IMR-90 (cell line): ENCODE measurements around the gene OPN4. TPM values are rescaled to one million over a fixed set of nuclear protein-coding genes. Genes with fewer than 3 reads are reported as not detected.

Source experiments
- ATAC-seq: fragments of 200-7000 bp; cut with Tn5 transposase; 2 replicates; pipeline ENCODE4 v1.9.1; 2020; ENCODE audit warnings: low read depth, mild to moderate bottlenecking, moderate library complexity
- BruUV-seq: library from RNA; stranded (reverse); fragments of 400-500 nt; replicated peaks from 2 replicates; lab custom pipeline; 2021; lab: Mats Ljungman, UMichigan
- CTCF ChIA-PET: fragments of 300-600 bp; formaldehyde crosslinking; extraction: SDS; loops from one replicate; lab custom pipeline; 2021; ENCODE audit warnings: antibody characterized with exemption; lab: Yijun Ruan, JAX
- POLR2A ChIA-PET: fragments of 300-600 bp; sonication (Branson Sonifier 250); formaldehyde crosslinking; loops from one replicate; lab custom pipeline; 2022; ENCODE audit warnings: antibody characterized with exemption; ENCODE audit not compliant: unreplicated experiment; lab: Charles Lee
- DNase-seq: peaks from one replicate; pipeline ENCODE4 v3.0.0; 2013
- H2AFZ ChIP-seq: replicated peaks from 2 replicates; pipeline ENCODE3; 2013; ENCODE audit warnings: low read length, mild to moderate bottlenecking; ENCODE audit not compliant: poor library complexity
- H2AK5ac ChIP-seq: 2 replicates; pipeline ENCODE4 v1.6.1; 2013; ENCODE audit warnings: low read depth, low read length, inconsistent platforms
- H2AK9ac ChIP-seq: replicated peaks from 2 replicates; pipeline ENCODE3; 2013; ENCODE audit warnings: mild to moderate bottlenecking, low read depth, low read length, moderate library complexity; ENCODE audit not compliant: poor library complexity
- H2BK120ac ChIP-seq: 2 replicates; pipeline ENCODE4 v1.6.1; 2013; ENCODE audit warnings: low read depth, low read length, inconsistent platforms
- H2BK15ac ChIP-seq: 3 replicates; pipeline ENCODE4 v1.6.1; 2013; ENCODE audit warnings: low read depth, low read length, inconsistent platforms
- H2BK20ac ChIP-seq: 2 replicates; pipeline ENCODE4 v1.6.1; 2013; ENCODE audit warnings: low read depth, mild to moderate bottlenecking, inconsistent platforms, low read length, moderate library complexity
- H2BK5ac ChIP-seq: 2 replicates; pipeline ENCODE4 v1.6.1; 2013; ENCODE audit warnings: mild to moderate bottlenecking, low read depth, low read length, inconsistent platforms; ENCODE audit not compliant: poor library complexity, severe bottlenecking
- H3K14ac ChIP-seq: replicated peaks from 2 replicates; pipeline ENCODE4 v1.6.1; 2013; ENCODE audit warnings: low read depth, low read length, inconsistent platforms
- H3K18ac ChIP-seq: 2 replicates; pipeline ENCODE4 v1.6.1; 2013; ENCODE audit warnings: low read depth, low read length, control low read depth
- H3K23ac ChIP-seq: 2 replicates; pipeline ENCODE4 v1.6.1; 2013; ENCODE audit warnings: low read depth, low read length, inconsistent platforms
- H3K27ac ChIP-seq: 2 replicates; pipeline ENCODE4 v1.5.1; 2013; ENCODE audit warnings: mild to moderate bottlenecking, control low read depth, low read length; ENCODE audit not compliant: insufficient read depth
- H3K27me3 ChIP-seq: 2 replicates; pipeline ENCODE4 v1.6.1; 2013; ENCODE audit warnings: low read length; ENCODE audit not compliant: control insufficient read depth, insufficient read depth
- H3K36me3 ChIP-seq: 2 replicates; pipeline ENCODE4 v1.6.1; 2013; ENCODE audit warnings: low read length, mixed read lengths; ENCODE audit not compliant: control insufficient read depth, insufficient read depth
- H3K4ac ChIP-seq: 2 replicates; pipeline ENCODE4 v1.6.1; 2013; ENCODE audit warnings: low read depth, low read length, inconsistent platforms
- H3K4me1 ChIP-seq: 2 replicates; pipeline ENCODE4 v1.6.1; 2013; ENCODE audit warnings: low read length, mixed read lengths; ENCODE audit not compliant: control insufficient read depth, insufficient read depth
- H3K4me2 ChIP-seq: 2 replicates; pipeline ENCODE4 v1.6.1; 2013; ENCODE audit warnings: low read depth, mild to moderate bottlenecking, control low read depth, low read length, moderate library complexity
- H3K4me3 ChIP-seq: 2 replicates; pipeline ENCODE4 v1.5.1; 2013; ENCODE audit warnings: low read depth, mild to moderate bottlenecking, control low read depth, low read length, moderate library complexity; ENCODE audit not compliant: insufficient read depth
- H3K56ac ChIP-seq: 2 replicates; pipeline ENCODE4 v1.6.1; 2013; ENCODE audit warnings: low read length, inconsistent platforms; ENCODE audit not compliant: insufficient read depth; ENCODE audit errors: extremely low read depth
- H3K79me1 ChIP-seq, 2 experiments: 2 replicates each; pipeline ENCODE4 v1.6.1; 2013; ENCODE audit warnings: low read length in 2 of 2, inconsistent platforms in 1 of 2, low read depth in 1 of 2
- H3K9ac ChIP-seq: 2 replicates; pipeline ENCODE4 v1.6.1; 2013; ENCODE audit warnings: low read depth, low read length, control low read depth
- H3K9me1 ChIP-seq: 2 replicates; pipeline ENCODE4 v1.6.1; 2013; ENCODE audit warnings: low read length, inconsistent platforms; ENCODE audit not compliant: insufficient read depth
- H3K9me3 ChIP-seq: 2 replicates; pipeline ENCODE4 v1.6.1; 2013; ENCODE audit warnings: low read length; ENCODE audit not compliant: control insufficient read depth, insufficient read depth
- H4K20me1 ChIP-seq: 2 replicates; pipeline ENCODE4 v1.6.1; 2013; ENCODE audit warnings: low read length, inconsistent platforms; ENCODE audit not compliant: insufficient read depth
- H4K5ac ChIP-seq: 2 replicates; pipeline ENCODE4 v1.6.1; 2013; ENCODE audit warnings: mild to moderate bottlenecking, low read depth, low read length, control low read depth
- H4K8ac ChIP-seq, 2 experiments: 2 replicates each; pipeline ENCODE4 v1.6.1; 2013; ENCODE audit warnings: low read depth in 2 of 2, low read length in 2 of 2, control low read depth in 1 of 2, inconsistent platforms in 1 of 2
- H4K91ac ChIP-seq: 2 replicates; pipeline ENCODE4 v1.6.1; 2013; ENCODE audit warnings: low read depth, low read length, inconsistent platforms; ENCODE audit not compliant: insufficient read depth
- BHLHE40 ChIP-seq: fragments of 150-350 bp; IDR thresholded peaks from 2 replicates; pipeline ENCODE4 v1.6.1; 2016; ENCODE audit warnings: mild to moderate bottlenecking, low read depth, low read length
- CHD1 ChIP-seq: IDR thresholded peaks from 2 replicates; pipeline ENCODE4 v1.6.1; 2012; ENCODE audit warnings: low read depth, low read length, improper control_type of control experiment
- CTCF ChIP-seq: conservative IDR thresholded peaks from 2 replicates; pipeline ENCODE4 v1.5.1; 2012; ENCODE audit warnings: mild to moderate bottlenecking, low read depth, low read length, improper control_type of control experiment
- FOS ChIP-seq: fragments of 150-350 bp; IDR thresholded peaks from 2 replicates; pipeline ENCODE4 v1.6.1; 2016; ENCODE audit warnings: low read depth, low read length
- MXI1 ChIP-seq: IDR thresholded peaks from 2 replicates; pipeline ENCODE4 v1.6.1; 2012; ENCODE audit warnings: low read depth, mild to moderate bottlenecking, low read length, moderate library complexity, borderline replicate concordance
- NFE2L2 ChIP-seq: fragments of 150-350 bp; IDR thresholded peaks from 2 replicates; pipeline ENCODE4 v1.6.1; 2016; ENCODE audit warnings: low read depth, mild to moderate bottlenecking, low read length
- RAD21 ChIP-seq: IDR thresholded peaks from 2 replicates; pipeline ENCODE4 v1.6.1; 2012; ENCODE audit warnings: low read length, improper control_type of control experiment
- RFX5 ChIP-seq: IDR thresholded peaks from 2 replicates; pipeline ENCODE4 v1.8.0; 2012; ENCODE audit warnings: low read depth, mild to moderate bottlenecking, low read length, moderate library complexity
- USF2 ChIP-seq: fragments of 150-350 bp; IDR thresholded peaks from 2 replicates; pipeline ENCODE4 v1.6.1; 2017; ENCODE audit warnings: mild to moderate bottlenecking, antibody characterized with exemption, low read length, low read depth
- WGBS, 2 experiments: methylation state at CpG; one replicate each; pipeline versions ENCODE4 v1.1.5 to v1.1.7; 2013; ENCODE audit warnings: missing lambda C conversion rate in 2 of 2; ENCODE audit not compliant: insufficient read length in 1 of 2; ENCODE audit errors: extremely low coverage in 2 of 2; 5-methylcytosine and 5-hydroxymethylcytosine counted together
- dilution Hi-C: fragments of 300-500 bp; cut with HindIII; formaldehyde crosslinking; loops from one replicate; pipeline ENCODE4 v1.14.3; 2018; ENCODE audit warnings: low sequenced_read_pairs; ENCODE audit not compliant: unreplicated experiment
- in situ Hi-C: fragments of 300-500 bp; cut with MboI; formaldehyde crosslinking; loops from 3 replicates; pipeline ENCODE4 v1.14.3; 2019; ENCODE audit warnings: low sequenced_read_pairs, inconsistent platforms, mixed read lengths
- intact Hi-C: fragments of 100-400 bp; cut with micrococcal nuclease; formaldehyde crosslinking; loops from 2 replicates; pipeline ENCODE4 v1.10.0; 2022
- polyA plus RNA-seq, 3 experiments: library from polyadenylated mRNA; depleted of rRNA; stranded (reverse); fragments of >200 nt; gene quantifications; 2 replicates each; pipeline ENCODE4 v1.2.3, GENCODE V29; 2012; ENCODE audit warnings: low replicate concordance in 1 of 3
- total RNA-seq: library from RNA; depleted of rRNA; stranded (reverse); fragments of >200 nt; gene quantifications from 2 replicates; pipeline ENCODE4 v1.2.3, GENCODE V29; 2012

The OPN4 gene
- total and polyA plus RNA-seq, 2 of the 4 experiments (the other 2 are of a cell fraction) = 0.03 TPM; not detected in 1

GRCh38 chr10:86642499-86642898 lies 11.8 kb upstream of the OPN4 start:
- H3K9ac ChIP-seq = no peak overlapping the region
- dilution Hi-C loops (no loop called here), in situ Hi-C loops (no loop called here), intact Hi-C loops (loop anchor here (1.0 kb wide), 1 partner anchor 42 kb away; no protein-coding TSS in a partner anchor)
- no peaks in the 10 kb centered on the region for H3K36me3 ChIP-seq
- no peak overlapping the region for H4K8ac ChIP-seq
- H3K4me1 ChIP-seq = peaks cover 6% of the 10 kb centered on the region
- no peak overlapping the region for H2AK9ac ChIP-seq
- H4K91ac ChIP-seq = no peak overlapping the region
- no peak overlapping the region for H2AK5ac ChIP-seq
- ATAC-seq (peak; percentile 87), DNase-seq (peak; percentile 64)
- BruUV-seq = no TSS peak
- H4K20me1 ChIP-seq = no peaks in the 10 kb centered on the region
- H3K9me1 ChIP-seq = no peaks in the 10 kb centered on the region
- H2BK15ac ChIP-seq = no peak overlapping the region
- H3K79me1 ChIP-seq = no peaks in the 10 kb centered on the region
- no peaks in the 10 kb centered on the region for H3K27me3 ChIP-seq
- ChIA-PET CTCF (interaction anchor here (0.6 to 0.8 kb wide), 3 partner anchors 11 to 420 kb away, joined by 3 to 5 read pairs (median 3); no protein-coding TSS in a partner anchor), POLR2A (interaction anchor here (0.6 kb wide), 1 partner anchor 162 kb away, joined by 5 read pairs; no protein-coding TSS in a partner anchor)
- TF ChIP-seq CHD1 (no peak), BHLHE40 (no peak), RFX5 (no peak), FOS (0 out of 2 replicates have a peak, but pooled peaks have one; percentile 8), MXI1 (no peak), USF2 (no peak), NFE2L2 (no peak), RAD21 (peak; percentile 28; the same call in 1 of the 2 replicates), CTCF (peak; percentile 32; the same call in 1 of the 2 replicates)
- no peak overlapping the region for H3K18ac ChIP-seq
- no peak overlapping the region for H2BK20ac ChIP-seq
- H3K9me3 ChIP-seq = no peaks in the 10 kb centered on the region
- H3K23ac ChIP-seq = no peak overlapping the region
- no peak overlapping the region; the same call in 1 of the 2 replicates for H3K4me2 ChIP-seq
- no peak overlapping the region for H2BK5ac ChIP-seq
- H2BK120ac ChIP-seq = no peak overlapping the region
- no CpG with 5 or more reads among the region's 5 CpGs for WGBS, 2 experiments
- H3K4me3 ChIP-seq = no peak overlapping the region
- H2AFZ ChIP-seq = no peak overlapping the region
- H4K5ac ChIP-seq = no peak overlapping the region
- no peak overlapping the region for H3K27ac ChIP-seq
- 0 out of 2 replicates have a peak overlapping the region, but pooled peaks have one; percentile 34 for H3K4ac ChIP-seq
- no peak overlapping the region for H3K14ac ChIP-seq
- H3K56ac ChIP-seq = no peak overlapping the region
